GM12874 (cell line): Measurements from ENCODE around the gene MYLK.

Experiments used
- CTCF ChIP-seq: IDR thresholded peaks from 2 replicates; pipeline ENCODE4 v1.5.1; 2011; ENCODE audit warnings: low read depth, mild to moderate bottlenecking, control low read depth, low read length, moderate library complexity; ENCODE audit not compliant: insufficient read depth

Gene MYLK

DNA sequence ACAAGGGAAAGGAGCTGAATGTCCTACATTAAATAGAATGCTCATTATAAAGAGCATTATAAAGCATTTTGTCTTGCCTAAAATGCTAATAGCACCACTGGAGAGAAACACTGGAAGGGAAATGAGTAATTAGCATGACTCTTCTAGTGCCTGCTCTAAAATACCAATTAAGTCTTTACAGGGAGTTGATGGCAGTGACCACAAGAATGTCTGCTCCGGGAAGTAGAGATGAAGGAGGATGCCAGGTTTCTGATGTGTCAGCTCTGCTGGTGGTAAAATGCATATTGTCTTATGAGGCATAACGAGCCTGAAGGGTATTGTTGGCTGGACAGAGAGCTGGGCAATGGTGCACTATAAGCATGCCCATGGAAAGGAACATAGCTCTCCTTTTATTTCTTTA lies 49.5 kb downstream of the MYLK start:
- TF ChIP-seq CTCF = no peak

DNA sequence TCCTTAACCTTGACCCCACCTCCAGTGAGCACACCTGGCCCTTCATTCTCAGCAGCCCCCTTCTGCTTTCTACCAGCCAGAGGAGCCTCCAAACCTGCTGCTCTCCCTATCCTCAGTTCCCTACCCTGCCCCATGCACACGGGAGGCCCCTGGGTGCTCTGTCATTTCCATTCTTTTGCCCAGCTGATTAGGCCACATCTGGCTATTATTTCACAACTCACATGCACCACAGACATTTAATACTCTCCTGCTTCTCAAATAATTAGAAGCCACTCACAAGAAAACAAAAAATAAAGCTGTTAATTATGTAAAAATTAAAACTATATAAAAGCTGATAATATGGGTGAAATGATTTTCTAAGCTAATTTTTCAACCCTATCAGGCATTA lies 50.7 kb downstream of the MYLK start:
- no peak for TF ChIP-seq CTCF

DNA sequence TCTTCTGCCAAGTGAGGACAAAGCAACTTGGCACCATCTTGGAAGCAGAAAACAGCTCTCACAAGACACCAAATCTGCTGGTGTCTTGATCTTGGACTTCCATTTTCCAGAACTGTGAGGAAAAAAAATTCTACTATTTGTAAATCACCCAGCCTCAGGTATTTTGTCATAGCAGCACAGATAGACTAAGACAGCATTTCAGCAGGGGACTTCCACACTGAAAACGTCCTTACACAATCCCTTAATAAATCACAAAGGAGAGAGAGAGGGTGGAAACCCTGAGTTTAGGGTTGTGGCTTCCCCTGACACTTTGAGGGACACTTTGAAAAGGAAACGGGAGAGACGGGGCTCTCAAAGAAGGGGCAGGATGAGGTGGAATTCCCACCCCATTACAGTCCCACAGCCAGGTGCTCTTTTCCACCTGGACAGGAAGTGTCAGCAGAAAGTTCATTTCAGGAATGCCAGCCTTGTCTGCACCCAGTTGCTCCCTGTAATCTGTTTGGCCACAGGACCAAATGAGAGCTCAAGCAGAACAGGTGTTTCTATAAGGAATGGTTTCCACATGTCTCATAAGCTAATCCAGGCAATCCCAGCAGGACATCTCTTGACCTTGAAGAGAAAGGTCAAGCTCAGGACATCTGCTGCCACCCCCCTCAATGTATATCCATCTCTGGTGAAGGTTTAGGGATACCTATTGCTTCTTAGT lies 51.3 kb downstream of the MYLK start:
- no peak for TF ChIP-seq CTCF

DNA sequence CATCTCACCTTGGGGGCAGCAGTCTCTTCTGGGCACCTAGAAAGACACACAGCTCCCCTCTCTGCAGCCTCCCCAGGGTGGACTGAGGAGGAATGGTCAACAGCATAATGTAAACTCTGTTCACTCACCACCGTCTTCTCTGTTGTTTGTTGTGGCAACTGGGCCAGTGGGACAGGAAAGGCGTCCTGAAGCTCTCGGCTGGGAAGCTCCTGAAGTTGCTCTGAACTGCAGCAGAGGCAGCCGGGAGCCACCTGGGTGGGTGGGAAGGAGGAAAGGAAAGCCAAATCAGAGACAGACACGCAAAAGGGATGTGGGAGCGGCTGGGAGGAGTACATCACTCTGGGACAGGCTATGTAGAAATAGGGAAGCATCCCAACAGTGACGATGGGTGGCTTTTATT lies 52.7 kb downstream of the MYLK start:
- no peak for TF ChIP-seq CTCF

- no peak for TF ChIP-seq CTCF
Observed at GRCh38 chr3:123821920-123822319, 62.2 kb downstream of the MYLK start.

DNA sequence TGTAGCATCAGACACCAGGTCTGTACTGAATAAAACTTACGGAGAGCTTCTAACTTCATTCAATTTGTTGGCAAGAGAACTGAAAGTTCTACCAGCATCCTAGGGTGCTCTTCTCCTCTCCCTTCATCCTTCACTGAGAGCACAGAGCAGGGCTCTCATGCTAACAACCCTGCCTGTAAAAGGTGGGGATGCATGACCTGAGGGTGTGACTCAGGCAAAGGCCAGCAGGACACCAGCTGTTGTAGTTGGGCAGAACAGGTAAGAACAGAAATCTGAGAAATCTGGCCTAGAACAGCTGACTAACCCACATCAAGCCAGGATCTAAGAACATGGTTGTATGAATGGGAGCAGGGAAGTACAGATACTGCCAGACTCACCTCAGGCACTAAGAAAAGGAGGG lies 64.2 kb downstream of the MYLK start:
- TF ChIP-seq CTCF = no peak

GRCh38 chr3:123818921-123819429 lies 65.2 kb downstream of the MYLK start:
- TF ChIP-seq CTCF = no peak
